GM12878 (cell line): ENCODE measurements around the gene HIVEP3. TPM values are rescaled to one million over a fixed set of nuclear protein-coding genes. Genes with fewer than 3 reads are reported as not detected.

Experiments used
- ATF7 ChIP-seq: fragments of 450-650 bp; IDR thresholded peaks from 2 replicates; pipeline ENCODE4 v1.6.1; 2016; ENCODE audit warnings: low read depth, mild to moderate bottlenecking
- BACH1 ChIP-seq: fragments of 450-650 bp; IDR thresholded peaks from 2 replicates; pipeline ENCODE4 v1.6.1; 2017; ENCODE audit warnings: mild to moderate bottlenecking, borderline replicate concordance
- BCLAF1 ChIP-seq: fragments of 450-650 bp; IDR thresholded peaks from 2 replicates; pipeline ENCODE4 v1.6.1; 2017; ENCODE audit warnings: antibody characterized with exemption, mild to moderate bottlenecking, moderate library complexity
- EGR1 ChIP-seq, 2 experiments: IDR thresholded peaks; 1 replicate in 1 of 2; 2 replicates in 1 of 2; pipeline ENCODE4 v1.6.1; 2011 to 2012; ENCODE audit warnings: low read depth in 2 of 2, low read length in 2 of 2, borderline replicate concordance in 1 of 2, mild to moderate bottlenecking in 1 of 2, moderate library complexity in 1 of 2
- EP300 ChIP-seq, 2 experiments: fragments of 150-350 bp in 1 of 2; IDR thresholded peaks; 2 replicates each; pipeline ENCODE4 v1.6.1; 2011 to 2012; ENCODE audit warnings: low read depth in 2 of 2, low read length in 2 of 2, borderline replicate concordance in 1 of 2, improper control_type of control experiment in 1 of 2, inconsistent platforms in 1 of 2; ENCODE audit not compliant: control insufficient read depth in 1 of 2
- ESRRA ChIP-seq: IDR thresholded peaks from 2 replicates; pipeline ENCODE4 v1.6.1; 2012; ENCODE audit warnings: mild to moderate bottlenecking, low read length, improper control_type of control experiment
- ETV6 ChIP-seq, 2 experiments: fragments of 450-650 bp in 1 of 2; IDR thresholded peaks in 1 of 2; conservative IDR thresholded peaks in 1 of 2; 2 replicates each; pipeline ENCODE4 v1.6.1; 2014; ENCODE audit warnings: antibody characterized with exemption in 1 of 2, borderline replicate concordance in 1 of 2, low read depth in 1 of 2, mild to moderate bottlenecking in 1 of 2, moderate library complexity in 1 of 2
- GABPA ChIP-seq: IDR thresholded peaks from 2 replicates; pipeline ENCODE4 v1.6.1; 2014; ENCODE audit warnings: antibody characterized with exemption, low read depth, mild to moderate bottlenecking, inconsistent platforms
- HCFC1 ChIP-seq: fragments of 150-350 bp; IDR thresholded peaks from 2 replicates; pipeline ENCODE4 v1.6.1; 2014; ENCODE audit warnings: low read length
- HDAC6 ChIP-seq: fragments of 200-600 bp; sonication (generic); IDR thresholded peaks from one replicate; pipeline ENCODE4 v1.8.0; 2017; ENCODE audit warnings: antibody characterized with exemption; ENCODE audit not compliant: unreplicated experiment
- NR2F1 ChIP-seq: fragments of 450-650 bp; conservative IDR thresholded peaks from 2 replicates; pipeline ENCODE4 v1.6.1; 2017; ENCODE audit warnings: mild to moderate bottlenecking
- POU2F2 ChIP-seq: IDR thresholded peaks from 3 replicates; pipeline ENCODE4 v1.6.1; 2011; ENCODE audit warnings: low read depth, mild to moderate bottlenecking, low read length, borderline replicate concordance
- RAD21 ChIP-seq: IDR thresholded peaks from 2 replicates; pipeline ENCODE4 v1.6.1; 2011; ENCODE audit warnings: mild to moderate bottlenecking, low read depth, low read length, moderate library complexity; ENCODE audit not compliant: insufficient read depth
- RB1 ChIP-seq: fragments of 450-650 bp; formaldehyde crosslinking; IDR thresholded peaks from 2 replicates; pipeline ENCODE4 v1.6.1; 2017; ENCODE audit warnings: mild to moderate bottlenecking, borderline replicate concordance
- RBBP5 ChIP-seq: fragments of 200-600 bp; sonication (generic); conservative IDR thresholded peaks from 2 replicates; pipeline ENCODE4 v1.6.1; 2016
- RUNX3 ChIP-seq: IDR thresholded peaks from 2 replicates; pipeline ENCODE4 v1.6.1; 2012; ENCODE audit warnings: low read length, inconsistent platforms
- SUPT20H ChIP-seq: IDR thresholded peaks from 2 replicates; pipeline ENCODE4 v1.6.1; 2011; ENCODE audit warnings: low read depth, mild to moderate bottlenecking, low read length, moderate library complexity, borderline replicate concordance; ENCODE audit not compliant: control insufficient read depth
- TBL1XR1 ChIP-seq: IDR thresholded peaks from 2 replicates; pipeline ENCODE4 v1.6.1; 2012; ENCODE audit warnings: low read depth, low read length, improper control_type of control experiment
- ZNF217 ChIP-seq: fragments of 450-650 bp; IDR thresholded peaks from 2 replicates; pipeline ENCODE4 v1.6.1; 2017; ENCODE audit warnings: antibody characterized with exemption, mild to moderate bottlenecking
- ZNF384 ChIP-seq: IDR thresholded peaks from 2 replicates; pipeline ENCODE4 v1.6.1; 2012; ENCODE audit warnings: low read depth, mild to moderate bottlenecking, low read length, improper control_type of control experiment, borderline replicate concordance
- polyA plus RNA-seq, 11 experiments: library from polyadenylated mRNA; depleted of rRNA in 4 of 11; unstranded in 6 of 11; stranded (reverse) in 5 of 11; fragments of >200 nt; fragmentation: Nextera tagmentation in 4 of 11; fragmentation: Illumina TruSeq in 1 of 11; extraction: Ambion mirVana in 4 of 11; extraction: Trizol in 1 of 11; gene quantifications; 1 replicate in 1 of 11; 2 replicates in 10 of 11; pipeline versions ENCODE4 v1.2.1 to v1.2.3, GENCODE V29; 2011 to 2016; ENCODE audit warnings: inconsistent platforms in 2 of 11, missing spikeins in 2 of 11, low read depth in 1 of 11
- total RNA-seq, 4 experiments: library from RNA; depleted of rRNA in 3 of 4; stranded (reverse); fragments of >200 nt in 3 of 4; fragmentation: Illumina TruSeq in 1 of 4; extraction: Trizol in 1 of 4; gene quantifications; 2 replicates each; pipeline versions ENCODE4 v1.2.1 to v1.2.3, GENCODE V29; 2013 to 2021
- TF ChIP-seq, protein P1 (sequence below): fragments of 450-650 bp; IDR thresholded peaks from 2 replicates; pipeline ENCODE4 v1.6.1; 2016; ENCODE audit warnings: mild to moderate bottlenecking, moderate library complexity, borderline replicate concordance

HIVEP3 gene
- total and polyA plus RNA-seq, 10 of the 15 experiments (the other 5 are each of a cell fraction or from before 2014, with no cell fraction given): 1.8 to 13.6 (median 3.8) TPM

GRCh38 chr1:41728403-41729202 lies 190.1 kb downstream of the HIVEP3 start (continued):
- TF ChIP-seq TBL1XR1 (peak; percentile 99), EP300 (IDR thresholded peaks at IDR 0.05; ENCODE audit: borderline replicate concordance in 1 of 2, control insufficient read depth in 1 of 2, low read depth in 2 of 2, low read length in 2 of 2) (peak; percentile 97), BCLAF1 (no peak), RBBP5 (no peak), POU2F2 (peak; percentile 100), HDAC6 (no peak), BACH1 (peak; percentile 89; the same call in 1 of the 2 replicates), ZNF217 (peak; percentile 79; the same call in 1 of the 2 replicates), EGR1 (IDR thresholded peaks at IDR 0.05; ENCODE audit: borderline replicate concordance in 1 of 2, low read depth in 2 of 2, low read length in 2 of 2) (no peak), RB1 (no peak), RAD21 (peak; percentile 23; the same call in 1 of the 2 replicates), RUNX3 (peak; percentile 98), ETV6 (conservative IDR thresholded peaks at IDR 0.05 in 1 of 2, IDR thresholded peaks at IDR 0.05 in 1 of 2; ENCODE audit: borderline replicate concordance in 1 of 2, low read depth in 1 of 2) (peak in 1 of 2 experiments; percentile 92; a peak in 2 of 4 replicates), ZNF384 (no peak), ESRRA (no peak), HCFC1 (no peak), GABPA (no peak), SUPT20H (no peak), ATF7 (peak; percentile 88), NR2F1 (peak; percentile 98)
- TF ChIP-seq, protein P1, sequence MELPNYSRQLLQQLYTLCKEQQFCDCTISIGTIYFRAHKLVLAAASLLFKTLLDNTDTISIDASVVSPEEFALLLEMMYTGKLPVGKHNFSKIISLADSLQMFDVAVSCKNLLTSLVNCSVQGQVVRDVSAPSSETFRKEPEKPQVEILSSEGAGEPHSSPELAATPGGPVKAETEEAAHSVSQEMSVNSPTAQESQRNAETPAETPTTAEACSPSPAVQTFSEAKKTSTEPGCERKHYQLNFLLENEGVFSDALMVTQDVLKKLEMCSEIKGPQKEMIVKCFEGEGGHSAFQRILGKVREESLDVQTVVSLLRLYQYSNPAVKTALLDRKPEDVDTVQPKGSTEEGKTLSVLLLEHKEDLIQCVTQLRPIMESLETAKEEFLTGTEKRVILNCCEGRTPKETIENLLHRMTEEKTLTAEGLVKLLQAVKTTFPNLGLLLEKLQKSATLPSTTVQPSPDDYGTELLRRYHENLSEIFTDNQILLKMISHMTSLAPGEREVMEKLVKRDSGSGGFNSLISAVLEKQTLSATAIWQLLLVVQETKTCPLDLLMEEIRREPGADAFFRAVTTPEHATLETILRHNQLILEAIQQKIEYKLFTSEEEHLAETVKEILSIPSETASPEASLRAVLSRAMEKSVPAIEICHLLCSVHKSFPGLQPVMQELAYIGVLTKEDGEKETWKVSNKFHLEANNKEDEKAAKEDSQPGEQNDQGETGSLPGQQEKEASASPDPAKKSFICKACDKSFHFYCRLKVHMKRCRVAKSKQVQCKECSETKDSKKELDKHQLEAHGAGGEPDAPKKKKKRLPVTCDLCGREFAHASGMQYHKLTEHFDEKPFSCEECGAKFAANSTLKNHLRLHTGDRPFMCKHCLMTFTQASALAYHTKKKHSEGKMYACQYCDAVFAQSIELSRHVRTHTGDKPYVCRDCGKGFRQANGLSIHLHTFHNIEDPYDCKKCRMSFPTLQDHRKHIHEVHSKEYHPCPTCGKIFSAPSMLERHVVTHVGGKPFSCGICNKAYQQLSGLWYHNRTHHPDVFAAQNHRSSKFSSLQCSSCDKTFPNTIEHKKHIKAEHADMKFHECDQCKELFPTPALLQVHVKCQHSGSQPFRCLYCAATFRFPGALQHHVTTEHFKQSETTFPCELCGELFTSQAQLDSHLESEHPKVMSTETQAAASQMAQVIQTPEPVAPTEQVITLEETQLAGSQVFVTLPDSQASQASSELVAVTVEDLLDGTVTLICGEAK: no peak
